GM12878 (cell line): ENCODE results near the gene PEX1.

ENCODE experiments used
- ATF2 ChIP-seq: IDR thresholded peaks from 2 replicates; pipeline ENCODE4 v1.6.1; 2012; ENCODE audit warnings: low read length, inconsistent platforms
- CHD2 ChIP-seq: IDR thresholded peaks from 2 replicates; pipeline ENCODE4 v1.6.1; 2011; ENCODE audit warnings: low read depth, low read length, improper control_type of control experiment, borderline replicate concordance
- TCF3 ChIP-seq: IDR thresholded peaks from 2 replicates; pipeline ENCODE4 v1.6.1; 2012; ENCODE audit warnings: low read depth, mild to moderate bottlenecking, low read length, borderline replicate concordance; ENCODE audit not compliant: insufficient read depth

- no peak for TF ChIP-seq ATF2
- TF ChIP-seq CHD2 = no peak
- no peak for TF ChIP-seq TCF3
Measured at GRCh38 chr7:92569137-92569536, 40.8 kb upstream of the PEX1 start.
